HCT116 (cell line): Measurements from ENCODE around the gene PRKRIP1. TPM values are rescaled to one million over a fixed set of nuclear protein-coding genes. Genes with fewer than 3 reads are reported as not detected.

Experiments
- ATAC-seq: fragments of 200-7000 bp; cut with Tn5 transposase; 2 replicates; pipeline ENCODE4 v1.9.1; 2020; ENCODE audit warnings: mild to moderate bottlenecking, moderate library complexity
- BruUV-seq: library from RNA; stranded (reverse); fragments of 400-500 nt; replicated peaks from 2 replicates; lab custom pipeline; 2021; lab: Mats Ljungman, UMichigan
- CTCF ChIA-PET: fragments of 300-600 bp; sonication (Branson Sonifier 250); formaldehyde crosslinking; loops from one replicate; lab custom pipeline; 2021; ENCODE audit warnings: antibody characterized with exemption; lab: Charles Lee
- POLR2A ChIA-PET: fragments of 300-600, 350-600 bp; sonication (Branson Sonifier 250); formaldehyde crosslinking; loops from one replicate; lab custom pipeline; 2021; ENCODE audit warnings: antibody characterized with exemption; lab: Charles Lee
- RAD21 ChIA-PET, 2 experiments: fragments of 300-600 bp; sonication (Branson Sonifier 250); formaldehyde crosslinking; loops; one replicate each; lab custom pipeline; 2023; ENCODE audit warnings: low total read pairs in 2 of 2; ENCODE audit not compliant: uncharacterized antibody in 2 of 2, unreplicated experiment in 2 of 2, low non-redundant PET in 1 of 2; lab: Charles Lee
- DNase-seq: peaks from one replicate; pipeline ENCODE4 v3.0.0-alpha.2; 2010; ENCODE audit warnings: low read depth, low spot score
- H2AFZ ChIP-seq: fragments of 200-600 bp; shearing (Covaris generic), sonication (generic); 2 replicates; pipeline ENCODE4 v1.6.1; 2017; ENCODE audit warnings: low read depth, mixed run types, mixed read lengths, antibody characterized with exemption, low read length; ENCODE audit not compliant: poor library complexity, severe bottlenecking
- H3K27ac ChIP-seq: 2 replicates; pipeline ENCODE4 v1.5.1; 2012; ENCODE audit warnings: low read depth, low read length
- H3K27me3 ChIP-seq: fragments of 200-600 bp; sonication (generic); 2 replicates; pipeline ENCODE4 v1.6.1; 2016; ENCODE audit warnings: mixed run types, low read length, mixed read lengths; ENCODE audit not compliant: insufficient read depth
- H3K36me3 ChIP-seq, 2 experiments: fragments of 200-500 bp in 1 of 2; fragments of 200-600 bp in 1 of 2; sonication (Bioruptor generic) in 1 of 2; sonication (generic) in 1 of 2; 2 replicates each; pipeline versions ENCODE4 v1.5.1 to v1.6.1; 2014 to 2016; ENCODE audit warnings: low read length in 2 of 2, inconsistent platforms in 1 of 2, mixed read lengths in 1 of 2, mixed run types in 1 of 2; ENCODE audit not compliant: insufficient read depth in 2 of 2, control insufficient read depth in 1 of 2
- H3K4me1 ChIP-seq, 2 experiments: fragments of 200-600 bp in 1 of 2; sonication (generic) in 1 of 2; 2 replicates each; pipeline versions ENCODE4 v1.5.1 to v1.6.1; 2012 to 2017; ENCODE audit warnings: low read length in 2 of 2, inconsistent platforms in 1 of 2, mild to moderate bottlenecking in 1 of 2, mixed read lengths in 1 of 2, mixed run types in 1 of 2, moderate library complexity in 1 of 2; ENCODE audit not compliant: insufficient read depth in 2 of 2, control insufficient read depth in 1 of 2
- H3K4me2 ChIP-seq: fragments of 200-600 bp; sonication (generic); 2 replicates; pipeline ENCODE4 v1.6.1; 2017; ENCODE audit warnings: mixed run types, low read length, mixed read lengths
- H3K4me3 ChIP-seq, 2 experiments: fragments of 200-600 bp in 1 of 2; sonication (generic) in 1 of 2; replicated peaks in 1 of 2; 2 replicates each; pipeline ENCODE4 v1.5.1; 2011 to 2016; ENCODE audit warnings: low read length in 2 of 2, control low read depth in 1 of 2, low read depth in 1 of 2, mild to moderate bottlenecking in 1 of 2, mixed read lengths in 1 of 2, mixed run types in 1 of 2
- H3K79me2 ChIP-seq: fragments of 200-600 bp; sonication (generic); 2 replicates; pipeline ENCODE4 v1.6.1; 2017; ENCODE audit warnings: mild to moderate bottlenecking, mixed run types, low read length, moderate library complexity, mixed read lengths; ENCODE audit not compliant: insufficient read depth
- H3K9ac ChIP-seq: fragments of 200-600 bp; sonication (generic); 2 replicates; pipeline ENCODE4 v1.6.1; 2016; ENCODE audit warnings: low read length, mixed read lengths
- H3K9me2 ChIP-seq: fragments of 200-600 bp; sonication (generic), shearing (Covaris generic); 2 replicates; pipeline ENCODE4 v1.6.1; 2017; ENCODE audit warnings: mixed run types, mild to moderate bottlenecking, moderate library complexity; ENCODE audit not compliant: insufficient read depth
- H3K9me3 ChIP-seq, 2 experiments: fragments of 200-500 bp in 1 of 2; fragments of 200-600 bp in 1 of 2; sonication (Bioruptor generic) in 1 of 2; sonication (generic) in 1 of 2; 2 replicates each; pipeline ENCODE4 v1.6.1; 2014 to 2017; ENCODE audit warnings: low read length in 2 of 2, mixed read lengths in 2 of 2, inconsistent platforms in 1 of 2, low read depth in 1 of 2, mild to moderate bottlenecking in 1 of 2, mixed run types in 1 of 2, moderate library complexity in 1 of 2; ENCODE audit not compliant: control insufficient read depth in 1 of 2, insufficient read depth in 1 of 2
- H4K20me1 ChIP-seq: fragments of 200-600 bp; sonication (generic), shearing (Covaris generic); 2 replicates; pipeline ENCODE4 v1.6.1; 2017; ENCODE audit warnings: mixed run types, mild to moderate bottlenecking, moderate library complexity; ENCODE audit not compliant: insufficient read depth
- CEBPB ChIP-seq: IDR thresholded peaks from 2 replicates; pipeline ENCODE4 v1.6.1; 2012; ENCODE audit warnings: low read depth
- CTCF ChIP-seq, 3 experiments: fragments of 200-600 bp in 1 of 3; sonication (generic) in 1 of 3; IDR thresholded peaks in 2 of 3; conservative IDR thresholded peaks in 1 of 3; 2 replicates each; pipeline ENCODE4 v1.5.1; 2012 to 2017; ENCODE audit warnings: low read depth in 2 of 3, low read length in 2 of 3, antibody characterized with exemption in 1 of 3, borderline replicate concordance in 1 of 3, control low read depth in 1 of 3, mild to moderate bottlenecking in 1 of 3, mixed read lengths in 1 of 3, mixed run types in 1 of 3, moderate library complexity in 1 of 3; ENCODE audit not compliant: insufficient read depth in 1 of 3
- ELF1 ChIP-seq: IDR thresholded peaks from 2 replicates; pipeline ENCODE4 v1.6.1; 2012; ENCODE audit warnings: low read depth, borderline replicate concordance
- FOSL1 ChIP-seq: IDR thresholded peaks from 2 replicates; pipeline ENCODE4 v1.6.1; 2012; ENCODE audit warnings: low read depth
- JUND ChIP-seq: IDR thresholded peaks from 2 replicates; pipeline ENCODE4 v1.6.1; 2012
- POLR2A ChIP-seq: IDR thresholded peaks from 2 replicates; pipeline ENCODE4 v1.7.0; 2011; ENCODE audit warnings: borderline replicate concordance; ENCODE audit not compliant: insufficient read depth, insufficient read length; ENCODE audit errors: extremely low read depth
- RAD21 ChIP-seq: IDR thresholded peaks from 2 replicates; pipeline ENCODE4 v1.6.1; 2012; ENCODE audit warnings: low read depth, mild to moderate bottlenecking
- SIN3A ChIP-seq: IDR thresholded peaks from 2 replicates; pipeline ENCODE4 v1.6.1; 2012; ENCODE audit warnings: low read depth
- ZBTB33 ChIP-seq: IDR thresholded peaks from 2 replicates; pipeline ENCODE4 v1.6.1; 2011; ENCODE audit warnings: mild to moderate bottlenecking, low read length, moderate library complexity; ENCODE audit not compliant: insufficient replicate concordance; ENCODE audit errors: extremely low read depth
- ZNF274 ChIP-seq: fragments of 200-500 bp; sonication (Bioruptor generic); IDR thresholded peaks from 2 replicates; pipeline ENCODE4 v1.6.1; 2014; ENCODE audit warnings: mild to moderate bottlenecking, low read depth, low read length, inconsistent platforms
- intact Hi-C: fragments of 100-400 bp; cut with micrococcal nuclease; formaldehyde crosslinking; loops from 2 replicates; pipeline ENCODE4 v1.10.0; 2022
- total RNA-seq: library from RNA; stranded (reverse); gene quantifications from one replicate; pipeline ENCODE4 v1.2.1, GENCODE V29; 2021; ENCODE audit not compliant: unreplicated experiment

PRKRIP1 gene
- total RNA-seq, 1 experiment from 2014 or later: 23.0 TPM

DNA sequence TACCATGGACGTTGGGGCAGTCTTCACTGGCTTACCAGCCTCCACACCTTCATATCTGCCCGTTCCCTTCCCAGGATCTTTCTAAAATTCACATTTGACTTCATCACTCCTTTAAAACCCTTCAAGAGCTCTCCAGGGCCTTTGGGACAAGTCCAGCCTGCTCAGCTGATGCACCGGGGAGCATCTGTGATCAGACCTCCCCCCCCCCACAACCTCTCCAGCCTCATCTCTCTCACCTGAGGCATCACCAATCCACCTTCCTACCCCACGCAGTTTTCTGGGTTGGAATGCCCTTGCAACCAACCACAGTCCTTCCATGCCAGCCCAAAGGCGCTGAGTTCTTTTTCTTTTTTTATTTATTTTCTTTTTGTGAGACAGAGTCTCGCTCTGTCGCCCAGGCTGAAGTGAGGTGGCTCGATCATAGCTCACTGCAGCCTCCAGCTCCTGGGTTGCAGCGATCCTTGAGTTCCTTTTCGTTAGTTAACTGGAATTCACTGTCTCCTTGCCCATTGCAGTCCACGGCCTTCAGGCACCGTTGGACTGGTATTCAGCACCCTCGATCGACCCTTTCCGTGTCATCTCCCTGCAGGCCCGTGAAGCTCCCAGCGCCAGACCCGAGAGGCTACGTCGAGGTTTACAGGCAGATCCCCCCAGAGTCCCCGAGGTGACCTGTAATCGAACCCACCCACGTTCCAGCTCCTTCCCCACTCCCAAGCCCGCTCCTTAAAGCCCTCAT lies 67.8 kb downstream of the PRKRIP1 start:
- H3K27me3 ChIP-seq: no peaks in the 10 kb centered on the region
- H2AFZ ChIP-seq: no peak overlapping the region
- intact Hi-C loops: loop anchor here (2.0 kb wide), 1 partner anchor 55 kb away; no protein-coding TSS in a partner anchor
- H3K9ac ChIP-seq: peak overlapping the region; percentile 89
- ChIA-PET CTCF (no interaction called here), POLR2A (no interaction called here), RAD21 (interaction anchor here in 1 of 2 experiments (0.6 kb wide), 1 partner anchor 46 kb away, joined by 3 read pairs; no protein-coding TSS in a partner anchor)
- no peaks in the 10 kb centered on the region for H3K9me2 ChIP-seq
- H3K79me2 ChIP-seq: peaks cover 40% of the 10 kb centered on the region
- DNase-seq (no peak), ATAC-seq (peak; percentile 15)
- H3K27ac ChIP-seq: peak overlapping the region; percentile 75
- H3K4me3 ChIP-seq: peak overlapping the region; percentile 93 to 99
- peaks cover 5 to 17% of the 10 kb centered on the region in 2 experiments; a peak in 2 of 4 replicates for H3K4me1 ChIP-seq
- no peaks in the 10 kb centered on the region for H4K20me1 ChIP-seq
- peak overlapping the region; percentile 84 for H3K4me2 ChIP-seq
- BruUV-seq: TSS peak; percentile 54
- no peak for TF ChIP-seq ZNF274
- TF ChIP-seq RAD21: no peak
- no peak for TF ChIP-seq POLR2A
- no peak for TF ChIP-seq CEBPB
- TF ChIP-seq JUND: no peak
- no peak for TF ChIP-seq FOSL1
- TF ChIP-seq ELF1: no peak
- TF ChIP-seq CTCF (IDR thresholded peaks at IDR 0.05 in 2 of 3, conservative IDR thresholded peaks at IDR 0.05 in 1 of 3; ENCODE audit: borderline replicate concordance in 1 of 3, insufficient read depth in 1 of 3, low read depth in 2 of 3, low read length in 2 of 3): no peak
- TF ChIP-seq ZBTB33: no peak
- TF ChIP-seq SIN3A: no peak
- no peaks in the 10 kb centered on the region; a peak in 1 of 4 replicates for H3K36me3 ChIP-seq
- no peaks in the 10 kb centered on the region for H3K9me3 ChIP-seq
